ENCODE measurements around the gene KCNK15.
"Not testable (repeated sequence)": the region's sequence is repeated elsewhere in the genome, so short reads cannot be mapped to it uniquely, and the experiment has no call there.

The KCNK15 gene

DNA sequence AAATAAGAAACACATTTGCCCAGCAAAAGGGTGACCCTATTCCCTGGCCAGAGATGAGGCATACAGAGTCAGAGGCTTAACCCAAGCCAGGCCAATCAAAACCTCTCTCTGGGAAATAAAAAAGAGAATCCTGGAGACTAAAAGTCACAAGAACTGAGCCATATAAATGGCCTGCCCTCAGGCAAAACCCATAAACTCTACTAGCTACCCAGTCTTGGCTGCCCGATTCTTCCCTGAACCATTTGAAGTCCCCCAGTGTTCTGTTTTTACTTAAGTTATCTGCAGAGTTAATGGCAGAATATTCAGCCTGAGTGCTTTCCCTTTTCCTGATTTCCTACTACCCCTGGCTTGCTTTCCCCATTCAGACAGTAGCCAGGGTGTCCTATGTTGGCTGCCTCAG, 13.9 kb downstream of the KCNK15 start:
- DNase-seq (ENCODE audit: low spot score) = no peak

DNA sequence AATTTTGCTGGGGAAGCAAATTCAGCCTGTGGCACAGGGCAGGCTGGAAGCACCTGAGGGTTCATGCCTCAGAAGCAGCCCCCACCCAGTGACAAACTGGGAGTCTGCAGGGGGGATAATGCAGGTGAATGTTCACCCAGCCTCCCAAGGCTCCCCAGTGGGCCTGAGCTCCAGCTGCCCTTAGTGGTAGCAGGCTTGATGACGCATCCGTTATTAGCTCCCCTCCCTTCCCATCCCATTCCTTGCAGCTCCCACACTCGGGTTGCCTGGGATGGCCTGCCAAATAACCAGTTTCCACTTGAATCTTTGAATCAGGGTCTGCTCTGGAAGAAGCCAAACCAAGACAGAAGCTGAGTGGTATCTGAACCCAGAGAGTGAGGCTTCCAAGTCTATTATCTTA, 15.8 kb downstream of the KCNK15 start:
- DNase-seq (ENCODE audit: low spot score) = no peak

DNA sequence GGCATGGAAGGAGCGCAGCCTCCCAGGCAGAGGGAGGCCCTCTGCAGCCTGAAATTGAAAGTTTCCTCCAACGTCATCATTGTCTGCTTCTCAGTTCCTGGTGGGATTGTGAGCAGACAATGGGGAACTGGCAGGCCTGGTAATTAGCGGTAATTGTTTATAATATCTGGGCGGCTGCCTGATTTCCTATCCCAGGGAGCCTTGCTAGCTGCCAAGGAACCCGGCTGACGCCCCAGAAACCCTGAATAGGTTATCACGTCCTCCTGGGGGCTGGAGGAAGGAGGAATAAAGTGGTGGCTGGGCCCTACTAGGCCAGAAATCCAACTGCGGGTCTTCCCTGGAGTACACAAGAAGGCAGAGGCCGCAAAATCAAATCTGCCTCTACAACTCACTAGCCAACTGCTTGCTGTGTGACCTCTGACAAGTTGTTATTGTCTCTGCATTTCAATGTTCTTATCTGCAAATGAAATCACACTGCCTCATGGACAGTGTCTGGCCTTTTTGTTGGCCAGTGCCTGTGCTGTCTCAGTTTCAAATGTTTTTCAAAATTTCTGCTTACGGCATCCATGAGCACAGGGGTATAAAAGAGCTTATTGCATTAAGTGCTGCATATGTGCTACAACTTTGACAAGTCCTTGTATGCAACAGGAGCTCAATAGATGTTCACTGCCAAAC, 16.9 kb downstream of the KCNK15 start:
- no peak for DNase-seq (ENCODE audit: low spot score)

DNA sequence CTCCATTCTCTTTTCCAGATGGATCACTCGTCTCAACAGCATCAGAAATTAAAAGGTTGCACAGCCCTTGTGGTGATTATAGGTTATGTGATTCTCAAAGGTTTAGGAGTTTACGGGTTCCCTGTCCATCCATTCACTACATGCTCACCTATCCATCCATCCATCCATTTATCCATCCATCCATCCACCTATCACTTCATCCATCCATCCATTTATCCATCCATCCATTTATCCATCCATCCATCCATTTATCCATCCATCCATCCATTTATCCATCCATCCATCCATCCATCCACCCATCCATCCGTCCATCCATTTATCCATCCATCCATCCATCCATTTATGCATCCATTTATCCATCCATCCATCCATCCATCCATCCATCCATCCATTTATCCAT, 18.1 kb downstream of the KCNK15 start:
- not testable (repeated sequence) for DNase-seq (ENCODE audit: low spot score)

DNA sequence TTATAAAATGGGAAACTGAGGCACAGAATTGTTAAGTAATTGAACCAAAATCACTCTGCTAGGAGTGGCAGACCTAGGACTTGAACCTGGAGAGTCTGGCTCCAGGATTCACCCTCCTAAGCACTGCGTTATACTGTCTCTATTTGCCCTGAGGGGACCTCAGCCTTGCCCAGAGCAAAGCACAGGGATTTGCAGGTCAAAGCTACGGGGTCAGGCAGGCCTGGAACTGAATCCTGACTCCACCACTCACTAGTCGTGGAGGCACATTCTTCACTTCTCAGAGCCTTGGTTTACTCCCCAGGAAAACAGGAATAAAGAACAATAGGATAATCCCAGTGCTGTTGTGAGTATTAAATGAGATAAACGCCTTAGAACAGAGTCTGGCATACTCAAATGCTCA, 19.4 kb downstream of the KCNK15 start:
- no peak for DNase-seq (ENCODE audit: low spot score)

DNA sequence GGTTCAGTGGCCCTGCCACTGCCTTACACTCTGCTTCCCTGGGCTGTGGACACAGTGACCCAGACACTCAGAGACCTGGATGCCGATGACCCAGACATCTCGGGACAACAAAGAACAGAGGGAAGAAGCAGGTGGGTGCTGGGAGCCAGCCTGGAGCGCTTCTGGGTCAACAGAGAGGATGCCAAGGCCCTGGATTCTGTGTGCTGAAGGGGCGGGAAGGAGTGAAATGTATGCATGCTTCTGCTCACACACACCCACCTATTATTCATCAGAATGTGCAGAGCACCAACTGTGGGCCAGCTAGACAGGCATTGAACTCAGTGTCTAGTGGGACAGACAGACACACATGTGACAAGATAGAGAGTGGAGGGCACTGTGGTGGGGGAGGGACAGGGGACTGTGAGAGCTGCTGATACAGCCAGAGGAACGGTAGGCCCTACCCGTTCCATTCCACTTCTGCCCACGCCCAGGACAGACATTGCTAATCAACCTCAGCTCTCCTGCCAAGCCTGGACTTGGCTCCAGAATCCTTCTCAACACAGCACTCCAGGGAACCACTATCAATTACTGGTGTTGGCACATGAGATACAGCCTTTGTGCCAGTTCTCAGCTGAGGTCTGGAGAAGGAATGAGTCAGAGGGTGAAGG, 20.2 kb downstream of the KCNK15 start:
- DNase-seq (ENCODE audit: low spot score) = no peak

DNA sequence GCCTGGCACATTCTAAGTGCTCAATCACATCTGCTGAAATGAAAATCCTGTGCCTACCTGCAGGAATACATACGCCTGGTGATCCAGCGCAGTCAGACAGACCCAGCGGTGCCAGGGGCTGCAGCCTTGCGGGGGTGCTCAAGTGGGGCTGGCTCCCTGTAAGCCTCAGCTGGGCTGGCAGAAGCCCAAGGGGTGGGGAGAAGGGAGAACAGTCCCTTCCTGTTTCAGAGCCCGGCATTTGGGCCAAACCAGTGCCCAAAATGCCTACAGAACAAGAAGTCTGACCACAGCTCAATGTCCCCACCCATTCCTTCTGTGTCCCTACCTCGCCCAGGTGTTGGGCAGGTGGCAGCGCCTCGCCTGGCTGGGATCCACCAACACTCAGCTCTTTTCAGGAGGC, 22.6 kb downstream of the KCNK15 start:
- DNase-seq (ENCODE audit: low spot score) = no peak

DNA sequence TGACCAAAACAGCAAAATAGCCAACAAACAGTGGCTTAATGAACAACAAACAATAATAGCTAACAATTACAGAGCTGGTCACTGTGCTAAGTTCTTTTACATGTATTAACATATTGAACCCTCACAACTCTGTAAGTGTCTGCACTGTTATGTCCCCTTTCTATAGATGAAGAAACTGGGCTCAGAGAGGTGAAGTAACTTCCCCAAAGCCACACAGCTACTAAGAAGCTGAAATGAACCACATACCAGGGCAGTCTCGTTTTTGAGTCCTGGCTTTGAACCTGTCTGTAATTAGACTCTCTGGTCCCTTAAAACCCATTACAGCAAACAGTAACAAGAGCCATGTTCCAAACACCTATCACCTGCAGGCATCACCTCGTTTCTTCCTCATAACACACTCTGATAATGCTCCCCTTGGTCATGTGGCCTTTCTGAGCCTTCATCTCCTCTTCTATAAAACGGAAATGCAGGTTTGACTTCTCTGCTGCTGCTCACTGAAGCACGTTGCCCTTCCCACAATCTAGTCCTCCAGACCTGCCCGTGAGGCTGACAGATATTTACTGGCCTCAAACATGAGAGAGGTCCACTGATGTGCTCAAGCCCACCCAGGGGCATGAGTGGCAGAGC, 23.3 kb downstream of the KCNK15 start:
- peak; percentile 27 for DNase-seq (ENCODE audit: low spot score)

DNA sequence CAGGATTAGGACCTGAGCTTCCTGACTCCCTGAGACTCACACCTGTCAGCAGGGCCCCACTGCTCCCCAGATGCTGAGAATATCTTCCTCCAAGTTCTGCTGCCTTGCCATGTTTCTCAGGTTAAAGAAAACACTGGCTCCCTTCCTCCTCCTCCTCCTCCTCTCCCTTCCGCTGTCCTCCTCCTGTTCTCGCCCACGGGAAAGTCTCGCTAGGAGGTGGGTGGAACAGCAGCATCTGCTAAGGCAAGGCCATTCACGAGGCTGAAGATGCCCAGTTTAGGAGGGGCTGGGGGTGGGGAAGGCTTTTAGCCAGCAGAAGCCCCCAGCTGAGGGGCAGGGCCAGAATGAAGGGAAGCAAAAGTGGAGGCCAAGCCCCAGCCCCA, 23.8 kb downstream of the KCNK15 start:
- no peak for DNase-seq (ENCODE audit: low spot score)

DNA sequence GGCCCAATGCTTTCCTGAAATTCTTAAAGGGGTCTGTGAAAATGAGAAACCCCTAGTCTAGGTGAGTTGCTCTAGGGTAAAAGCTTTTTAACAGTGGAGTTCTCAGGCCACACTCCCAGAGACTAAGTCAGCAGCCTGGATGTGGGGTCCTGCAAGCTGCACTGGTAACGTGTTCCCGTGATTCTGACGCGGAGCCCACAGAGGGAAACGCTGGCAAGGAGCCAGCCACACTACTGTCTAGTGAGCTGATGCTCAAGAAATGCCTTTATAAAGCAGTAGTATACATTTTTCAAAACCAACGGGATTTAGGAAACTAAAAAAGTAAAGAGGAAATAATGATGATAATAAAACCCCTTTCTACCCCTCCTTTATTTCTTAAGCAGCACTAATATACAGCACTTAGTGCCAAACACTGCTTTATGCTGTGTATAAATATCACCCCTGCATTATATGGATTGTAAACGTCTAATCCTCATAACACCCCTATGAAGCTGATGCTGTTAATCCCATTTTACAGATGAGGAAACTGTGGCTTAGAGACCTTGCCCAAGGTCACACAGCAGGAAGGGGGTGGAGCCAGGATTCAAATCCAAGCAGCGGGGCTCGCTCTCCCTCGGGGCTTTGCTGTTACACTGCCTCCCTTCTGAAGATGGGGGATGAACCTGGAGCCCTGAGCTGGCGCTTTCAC, 25.0 kb downstream of the KCNK15 start:
- DNase-seq (ENCODE audit: low spot score) = no peak

DNA sequence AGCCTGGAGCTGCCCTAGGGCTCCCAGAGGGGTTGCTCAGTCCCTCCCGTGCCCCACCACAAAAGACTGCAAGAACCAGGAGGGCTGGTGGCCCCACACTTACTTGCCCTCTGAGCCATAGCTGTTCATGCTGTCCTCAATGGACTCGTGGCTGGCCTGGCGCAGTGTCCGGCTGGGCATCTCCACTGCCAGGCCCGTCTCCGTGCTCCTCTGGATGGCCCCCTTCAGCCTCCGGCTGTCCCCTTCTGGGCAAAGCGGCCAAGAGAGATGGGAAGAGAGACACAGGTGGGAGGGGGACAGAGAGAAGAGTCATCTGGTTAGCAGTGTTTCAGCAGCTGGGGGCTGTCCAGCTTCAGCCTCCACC, 25.5 kb downstream of the KCNK15 start:
- no peak for DNase-seq (ENCODE audit: low spot score)

DNA sequence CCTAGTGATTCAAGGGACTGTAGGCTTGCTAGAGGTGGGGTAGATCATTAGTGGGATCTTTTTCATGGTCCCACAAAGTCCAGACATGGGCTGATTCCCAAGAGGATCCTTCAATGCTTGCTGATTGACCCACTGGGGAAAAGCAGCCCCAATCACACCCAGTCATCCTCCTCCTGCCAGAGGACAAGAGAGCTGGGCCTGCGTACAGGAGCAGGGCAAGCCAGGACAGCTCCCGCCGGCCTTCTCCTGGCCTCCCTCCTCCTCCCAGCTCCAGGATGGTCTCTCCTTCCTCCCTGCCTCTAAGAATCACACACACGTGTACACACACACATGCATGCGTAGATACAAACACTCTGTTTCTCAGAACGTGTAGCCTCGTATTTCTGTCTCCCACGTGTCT, 27.0 kb downstream of the KCNK15 start:
- DNase-seq (ENCODE audit: low spot score) = no peak

DNA sequence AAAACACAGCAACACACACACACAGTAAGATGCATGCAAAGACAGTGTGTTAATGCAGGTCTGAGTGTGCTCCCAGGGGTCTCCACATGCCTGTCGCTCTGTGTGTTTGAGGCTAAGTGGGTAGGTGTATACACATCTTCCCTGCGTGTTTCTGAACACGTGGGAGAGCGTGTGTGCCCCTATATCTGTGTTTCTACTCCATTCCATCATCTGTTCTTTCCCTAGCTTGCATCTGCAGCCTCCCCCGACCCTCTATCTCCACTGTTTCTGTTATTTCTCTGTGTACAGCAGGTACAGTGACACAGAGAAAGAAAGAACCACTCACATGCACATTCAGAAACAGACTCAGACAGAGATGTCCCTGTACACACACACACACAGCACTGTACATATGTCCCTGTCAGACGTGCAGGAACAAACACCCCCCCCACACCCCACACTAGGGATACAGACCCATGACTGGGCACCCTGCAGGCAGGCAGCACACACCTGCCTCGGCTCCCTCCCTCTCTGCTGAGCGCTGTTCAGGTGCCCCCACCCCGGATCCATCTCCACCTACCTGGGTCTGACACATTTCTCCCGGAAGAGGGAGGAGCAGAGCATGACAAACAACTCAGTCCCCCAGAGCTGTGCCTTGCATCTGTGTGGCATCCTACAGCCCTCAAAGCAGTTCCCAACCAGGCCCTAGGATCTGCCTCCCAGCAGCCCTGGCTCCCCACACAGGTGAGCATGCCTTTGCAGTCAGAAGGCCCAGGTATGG, 27.6 kb downstream of the KCNK15 start:
- no peak for DNase-seq (ENCODE audit: low spot score)

DNA sequence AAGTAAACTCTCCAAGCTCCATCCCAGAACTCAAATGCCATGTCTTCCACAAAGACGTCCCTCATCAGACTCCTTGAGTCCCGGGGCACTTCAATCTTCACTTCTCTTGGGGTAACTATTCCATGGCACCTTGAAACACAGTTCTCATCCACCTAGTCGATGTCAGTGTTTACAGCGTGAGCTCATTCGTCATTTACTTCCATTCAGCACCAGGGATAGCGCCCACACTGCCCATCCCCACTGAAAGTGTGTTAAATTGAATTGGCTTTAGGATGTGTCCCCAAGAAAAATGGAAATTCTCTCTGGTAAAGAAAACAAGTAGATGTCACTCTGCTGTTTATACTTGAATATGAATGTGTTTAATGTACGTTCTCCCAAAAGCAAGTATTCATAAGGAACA, 31.3 kb downstream of the KCNK15 start:
- no peak for DNase-seq (ENCODE audit: low spot score)

DNA sequence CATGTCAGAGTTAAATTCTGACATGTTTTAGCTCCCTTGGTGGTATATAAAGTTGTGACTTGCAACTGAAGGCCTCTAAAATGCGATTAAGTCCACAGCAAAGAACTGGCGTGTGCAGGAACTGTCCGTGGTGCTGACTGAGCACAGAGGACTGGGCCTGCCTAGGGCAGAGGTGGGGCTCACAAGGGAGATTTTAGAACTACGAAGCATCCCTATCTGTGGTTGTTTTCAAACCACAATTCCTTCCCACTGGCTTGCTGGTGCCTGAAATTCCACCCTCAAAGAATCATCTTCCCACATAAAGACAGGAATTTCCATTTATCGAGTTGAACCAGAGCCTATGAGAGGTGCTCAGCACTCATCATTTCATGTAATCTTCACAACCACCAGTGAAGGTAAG, 34.6 kb downstream of the KCNK15 start:
- DNase-seq (ENCODE audit: low spot score) = no peak

DNA sequence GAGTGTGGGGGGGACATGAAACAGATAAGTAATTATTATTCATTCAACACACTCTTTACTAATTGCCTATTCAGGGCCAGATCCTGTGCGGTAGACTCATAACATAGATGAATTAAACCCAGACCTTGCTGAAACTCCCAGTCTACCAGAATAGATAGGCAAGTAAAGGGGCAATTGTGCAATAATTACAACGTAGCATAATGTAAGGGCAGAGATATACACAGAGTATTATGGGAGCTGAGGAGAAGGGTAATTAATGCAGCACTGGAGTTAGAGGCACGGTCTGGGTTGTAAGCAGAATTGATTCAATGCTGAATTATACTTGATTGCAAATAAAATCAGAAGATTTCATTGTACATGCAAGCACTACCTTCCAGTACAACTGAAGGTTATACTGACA, 35.5 kb downstream of the KCNK15 start:
- no peak for DNase-seq (ENCODE audit: low spot score)

DNA sequence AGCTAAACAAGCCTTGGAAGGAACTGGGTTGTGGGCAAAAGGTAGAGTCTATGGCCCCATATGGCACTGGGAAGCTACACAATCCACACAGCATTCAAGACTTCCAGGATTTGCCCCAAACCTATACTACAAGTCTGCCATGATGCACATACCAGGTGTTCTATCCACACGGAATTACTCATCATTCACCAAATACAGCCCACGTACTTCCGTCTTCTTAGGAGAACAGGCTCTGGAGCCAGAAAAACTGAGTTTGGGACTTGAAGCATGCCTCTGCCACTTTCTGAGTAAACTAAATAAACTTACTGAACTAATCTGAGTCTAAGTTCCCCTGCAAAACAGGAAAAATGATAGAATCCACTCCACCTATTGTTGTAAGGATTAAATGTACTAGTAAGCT, 36.1 kb downstream of the KCNK15 start:
- DNase-seq (ENCODE audit: low spot score) = no peak

DNA sequence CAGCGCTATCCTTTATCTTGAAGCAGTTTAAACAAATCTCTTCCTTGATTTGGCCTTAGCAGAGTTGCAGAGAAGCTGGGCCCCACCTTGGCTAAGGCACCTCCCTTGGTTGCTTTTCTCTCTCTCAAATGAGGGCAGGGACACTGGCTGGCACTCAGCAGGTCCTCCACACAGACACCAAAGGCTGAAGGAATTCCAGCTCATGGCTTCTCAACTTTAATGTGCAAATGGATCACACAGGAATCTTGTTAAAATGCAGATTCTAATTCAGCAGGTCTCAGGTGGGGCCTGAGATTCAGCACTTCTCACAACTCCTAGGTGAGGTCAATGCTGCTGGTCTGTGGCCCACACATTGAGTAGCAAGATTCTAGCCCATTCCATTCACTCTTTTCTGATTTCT, 39.0 kb downstream of the KCNK15 start:
- no peak for DNase-seq (ENCODE audit: low spot score)

DNA sequence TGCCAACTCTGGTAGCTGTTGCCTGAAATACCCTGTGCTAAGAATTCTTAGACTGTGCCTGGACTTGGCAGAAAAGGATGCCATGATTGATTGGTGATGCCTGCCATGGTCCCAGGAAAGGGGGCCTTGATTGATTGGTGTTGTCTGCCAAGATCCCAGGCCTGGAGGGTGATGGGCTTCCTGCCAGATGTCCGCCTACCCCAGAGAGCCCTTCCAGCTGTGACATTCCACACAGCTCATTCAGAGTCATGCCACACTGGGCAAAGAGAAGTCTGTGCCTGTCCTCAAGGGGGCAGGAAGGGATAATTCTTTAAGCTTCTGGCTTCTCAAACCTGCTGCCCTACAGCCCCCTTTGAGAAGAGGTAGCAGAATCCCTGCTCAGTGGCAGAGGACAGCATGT, 40.1 kb downstream of the KCNK15 start:
- no peak for DNase-seq (ENCODE audit: low spot score)

DNA sequence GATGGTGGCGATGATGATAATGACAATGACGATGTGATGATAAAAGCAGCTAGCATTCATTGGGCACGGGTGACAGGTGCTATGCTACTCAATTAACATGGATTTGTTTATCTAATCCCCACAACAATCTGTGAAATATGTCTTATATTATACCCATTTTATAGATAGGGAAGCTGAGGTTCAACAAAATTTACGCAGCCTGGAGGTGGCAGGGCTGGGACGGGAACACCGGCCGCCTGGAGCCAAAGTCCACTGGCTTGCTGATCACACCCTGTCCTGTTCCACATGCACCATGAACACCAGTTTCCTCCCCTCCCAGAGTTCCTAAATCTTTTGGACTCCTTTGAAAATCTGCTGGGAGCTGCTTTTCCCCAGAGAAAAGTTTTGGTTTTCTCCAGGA, 41.6 kb downstream of the KCNK15 start:
- no peak for DNase-seq (ENCODE audit: low spot score)

DNA sequence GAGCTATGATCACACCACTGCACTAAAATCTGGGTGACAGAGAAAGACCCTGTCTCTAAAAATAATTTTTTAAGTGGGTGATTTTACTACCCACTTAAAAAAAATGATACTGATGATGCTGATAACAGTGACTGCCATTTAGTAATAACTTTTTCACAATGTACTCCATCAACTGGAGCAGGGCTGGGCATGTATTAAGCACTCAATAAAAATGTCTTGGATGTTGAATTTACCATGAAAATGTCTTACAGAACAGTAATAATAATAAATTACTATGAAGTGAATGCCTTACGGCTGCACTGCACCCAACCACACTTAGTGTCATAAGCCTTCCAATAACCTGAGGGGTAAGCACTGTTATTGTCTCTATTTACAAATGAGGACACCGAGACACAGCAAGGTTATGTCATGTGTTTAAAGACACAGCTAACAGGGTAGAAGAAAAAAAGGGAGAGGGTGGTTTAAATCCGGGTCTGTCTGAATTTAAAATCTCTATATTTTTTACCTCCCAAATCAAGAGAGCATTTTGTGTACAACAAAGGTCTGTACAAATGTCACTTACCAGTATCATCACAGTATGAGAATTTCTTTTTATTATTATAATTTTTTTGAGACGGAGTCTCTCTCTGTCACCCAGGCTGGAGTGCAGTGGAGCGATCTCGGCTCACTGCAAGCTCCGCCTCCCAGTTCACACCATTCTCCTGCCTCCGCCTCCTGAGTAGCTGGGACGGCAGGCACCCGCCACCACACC, 43.2 kb downstream of the KCNK15 start:
- DNase-seq (ENCODE audit: low spot score) = no peak

All from germinal center (tissue), 1 donor.